ENCODE measurements around the gene LRFN2.

GRCh38 chr6:40343318-40343876 is 243.8 kb downstream of the LRFN2 start:
- TF ChIP-seq, protein P1, sequence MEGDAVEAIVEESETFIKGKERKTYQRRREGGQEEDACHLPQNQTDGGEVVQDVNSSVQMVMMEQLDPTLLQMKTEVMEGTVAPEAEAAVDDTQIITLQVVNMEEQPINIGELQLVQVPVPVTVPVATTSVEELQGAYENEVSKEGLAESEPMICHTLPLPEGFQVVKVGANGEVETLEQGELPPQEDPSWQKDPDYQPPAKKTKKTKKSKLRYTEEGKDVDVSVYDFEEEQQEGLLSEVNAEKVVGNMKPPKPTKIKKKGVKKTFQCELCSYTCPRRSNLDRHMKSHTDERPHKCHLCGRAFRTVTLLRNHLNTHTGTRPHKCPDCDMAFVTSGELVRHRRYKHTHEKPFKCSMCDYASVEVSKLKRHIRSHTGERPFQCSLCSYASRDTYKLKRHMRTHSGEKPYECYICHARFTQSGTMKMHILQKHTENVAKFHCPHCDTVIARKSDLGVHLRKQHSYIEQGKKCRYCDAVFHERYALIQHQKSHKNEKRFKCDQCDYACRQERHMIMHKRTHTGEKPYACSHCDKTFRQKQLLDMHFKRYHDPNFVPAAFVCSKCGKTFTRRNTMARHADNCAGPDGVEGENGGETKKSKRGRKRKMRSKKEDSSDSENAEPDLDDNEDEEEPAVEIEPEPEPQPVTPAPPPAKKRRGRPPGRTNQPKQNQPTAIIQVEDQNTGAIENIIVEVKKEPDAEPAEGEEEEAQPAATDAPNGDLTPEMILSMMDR (IDR thresholded peaks at IDR 0.05; ENCODE audit: insufficient read depth, low read depth, low read length) = no peak
- no peak for TF ChIP-seq EZH2 (IDR thresholded peaks at IDR 0.05; ENCODE audit: insufficient read depth, low read length)

All from astrocyte (in vitro differentiated cells and primary cell).